GM23338 (cell line): ENCODE data around the gene KYAT1. TPM values are rescaled to one million over a fixed set of nuclear protein-coding genes. Genes with fewer than 3 reads are reported as not detected.

Experiments
- ATAC-seq: fragments of 200-7000 bp; cut with Tn5 transposase; 3 replicates; pipeline ENCODE4 v1.9.1; 2020
- DNase-seq: peaks from one replicate; pipeline ENCODE4 v3.0.0-alpha.2; 2015; ENCODE audit warnings: low spot score
- H2AFZ ChIP-seq: fragments of 200-600 bp; sonication (generic); 2 replicates; pipeline ENCODE4 v1.8.0; 2016; ENCODE audit warnings: antibody characterized with exemption, mild to moderate bottlenecking, moderate library complexity
- H3F3A ChIP-seq: fragments of 200-600 bp; sonication (generic); replicated peaks from 2 replicates; pipeline ENCODE4 v1.8.0; 2017; ENCODE audit warnings: antibody characterized with exemption, mixed run types, low read depth
- H3K27ac ChIP-seq: fragments of 200-600 bp; sonication (generic); 2 replicates; pipeline ENCODE4 v1.6.1; 2016; ENCODE audit warnings: low read depth
- H3K27me3 ChIP-seq: fragments of 200-600 bp; sonication (generic); 2 replicates; pipeline ENCODE4 v1.8.0; 2016; ENCODE audit warnings: mild to moderate bottlenecking, mixed run types, moderate library complexity; ENCODE audit not compliant: insufficient read depth
- H3K36me3 ChIP-seq: fragments of 200-600 bp; sonication (generic); 2 replicates; pipeline ENCODE4 v1.8.0; 2016; ENCODE audit warnings: mild to moderate bottlenecking; ENCODE audit not compliant: insufficient read depth
- H3K4me1 ChIP-seq: fragments of 200-600 bp; sonication (generic); 2 replicates; pipeline ENCODE4 v1.8.0; 2016; ENCODE audit warnings: mild to moderate bottlenecking, moderate library complexity; ENCODE audit not compliant: insufficient read depth
- H3K4me2 ChIP-seq: fragments of 200-600 bp; sonication (generic); 2 replicates; pipeline ENCODE4 v1.7.1; 2017; ENCODE audit warnings: mixed run types
- H3K4me3 ChIP-seq: fragments of 200-600 bp; sonication (generic); 2 replicates; pipeline ENCODE4 v1.6.1; 2016; ENCODE audit warnings: mixed run types
- H3K79me2 ChIP-seq: fragments of 200-600 bp; sonication (generic); replicated peaks from 2 replicates; pipeline ENCODE4 v1.8.0; 2017; ENCODE audit warnings: mild to moderate bottlenecking; ENCODE audit not compliant: insufficient read depth
- H3K9me2 ChIP-seq: fragments of 200-600 bp; sonication (generic); 2 replicates; pipeline ENCODE4 v1.8.0; 2017; ENCODE audit not compliant: insufficient read depth
- H4K20me1 ChIP-seq: fragments of 200-600 bp; sonication (generic); replicated peaks from 2 replicates; pipeline ENCODE4 v1.8.0; 2017; ENCODE audit warnings: mild to moderate bottlenecking; ENCODE audit not compliant: insufficient read depth
- H3K27ac Mint-ChIP-seq: 2 replicates; pipeline ENCODE4 v1.8.0; 2020; ENCODE audit warnings: inconsistent platforms, mild to moderate bottlenecking, moderate library complexity, mixed read lengths
- H3K27me3 Mint-ChIP-seq: 3 replicates; pipeline ENCODE4 v1.8.0; 2022; ENCODE audit warnings: low read depth, mild to moderate bottlenecking, moderate library complexity, mixed read lengths, inconsistent platforms; ENCODE audit not compliant: insufficient read depth, poor library complexity
- H3K36me3 Mint-ChIP-seq: 3 replicates; pipeline ENCODE4 v1.8.0; 2021; ENCODE audit warnings: low read depth, mild to moderate bottlenecking, inconsistent platforms, moderate library complexity, mixed read lengths
- H3K4me1 Mint-ChIP-seq: 3 replicates; pipeline ENCODE4 v1.8.0; 2020; ENCODE audit warnings: mild to moderate bottlenecking, inconsistent platforms, mixed read lengths
- H3K4me3 Mint-ChIP-seq: 3 replicates; pipeline ENCODE4 v1.8.0; 2021; ENCODE audit warnings: moderate library complexity, mild to moderate bottlenecking, inconsistent platforms, mixed read lengths
- H3K9me3 Mint-ChIP-seq: 3 replicates; pipeline ENCODE4 v1.8.0; 2020; ENCODE audit warnings: moderate library complexity, mild to moderate bottlenecking, inconsistent platforms, mixed read lengths
- CREB1 ChIP-seq: fragments of 250-450 bp; sonication (Bioruptor Pico); IDR thresholded peaks from 2 replicates; pipeline ENCODE4 v1.5.0; 2020; ENCODE audit warnings: low read depth, mild to moderate bottlenecking, moderate library complexity
- EZH2 ChIP-seq: fragments of 200-600 bp; sonication (generic); IDR thresholded peaks from one replicate; pipeline ENCODE4 v1.8.0; 2017; ENCODE audit warnings: antibody characterized with exemption, mild to moderate bottlenecking, low read depth; ENCODE audit not compliant: unreplicated experiment
- EZH2phosphoT487 ChIP-seq: fragments of 200-600 bp; sonication (generic); IDR thresholded peaks from one replicate; pipeline ENCODE4 v1.8.1; 2018; ENCODE audit warnings: antibody characterized with exemption; ENCODE audit not compliant: unreplicated experiment
- JUNB ChIP-seq: IDR thresholded peaks from one replicate; pipeline ENCODE4 v1.6.1; 2016; ENCODE audit warnings: antibody characterized with exemption; ENCODE audit not compliant: unreplicated experiment
- NANOG ChIP-seq: IDR thresholded peaks from 2 replicates; pipeline ENCODE4 v1.6.1; 2016; ENCODE audit warnings: antibody characterized with exemption, borderline replicate concordance
- STAT1 ChIP-seq: IDR thresholded peaks from one replicate; pipeline ENCODE4 v1.6.1; 2016; ENCODE audit warnings: antibody characterized with exemption; ENCODE audit not compliant: unreplicated experiment
- polyA plus RNA-seq: library from polyadenylated mRNA; unstranded; fragments of >200 nt; fragmentation: Nextera tagmentation; extraction: Ambion mirVana; gene quantifications from 2 replicates; pipeline ENCODE4 v1.2.1, GENCODE V29; 2016
- total RNA-seq: library from RNA; depleted of rRNA; stranded (reverse); fragments of >200 nt; shearing (Covaris generic); gene quantifications from 2 replicates; pipeline ENCODE4 v1.2.3, GENCODE V29; 2014
- TF ChIP-seq, protein P1 (sequence below): fragments of 250-450 bp; sonication (Bioruptor Pico); IDR thresholded peaks from 2 replicates; pipeline ENCODE4 v1.5.0; 2020; ENCODE audit warnings: mild to moderate bottlenecking, moderate library complexity
- TF ChIP-seq, protein P2 (sequence below): IDR thresholded peaks from one replicate; pipeline ENCODE4 v1.6.1; 2018; ENCODE audit warnings: antibody characterized with exemption; ENCODE audit not compliant: unreplicated experiment
- TF ChIP-seq, protein P3 (sequence below): IDR thresholded peaks from 2 replicates; pipeline ENCODE4 v1.6.1; 2016; ENCODE audit warnings: antibody characterized with exemption
- TF ChIP-seq, protein P4 (sequence below), 2 experiments: fragments of 200-600 bp in 1 of 2; sonication (generic) in 1 of 2; conservative IDR thresholded peaks; 2 replicates each; pipeline versions ENCODE4 v1.5.1 to v1.6.1; 2016 to 2017; ENCODE audit warnings: antibody characterized with exemption in 2 of 2, low read depth in 2 of 2, mild to moderate bottlenecking in 2 of 2, moderate library complexity in 1 of 2

Gene KYAT1
- total and polyA plus RNA-seq, 2 experiments from 2014 or later: 26.1 to 34.0 TPM

DNA sequence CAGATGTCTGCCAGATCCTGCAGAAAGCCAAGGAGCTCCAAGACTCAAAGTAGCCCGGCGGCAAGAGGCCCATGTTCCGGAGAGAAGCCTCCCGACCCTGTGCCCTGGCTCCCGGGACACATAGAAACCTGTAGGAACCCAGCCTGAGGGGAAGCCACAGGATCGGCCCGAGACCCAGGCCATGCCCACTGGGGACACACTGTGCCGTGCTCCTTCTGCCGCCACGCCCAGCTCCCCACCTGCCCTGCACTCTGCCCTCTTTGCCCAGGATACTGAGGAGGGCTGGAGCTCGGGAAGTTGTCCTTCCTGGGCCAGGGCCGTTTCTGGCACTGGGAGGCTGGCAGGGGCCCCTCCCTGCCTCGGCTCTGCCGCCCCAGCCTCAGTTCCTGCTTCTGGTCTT, 73.9 kb downstream of the KYAT1 start:
- Mint-ChIP-seq H3K36me3 (peaks cover 27% of the 10 kb centered on the region), H3K4me1 (no peaks in the 10 kb centered on the region), H3K27me3 (peaks cover 2% of the 10 kb centered on the region), H3K27ac (no peak overlapping the region), H3K4me3 (no peak overlapping the region), H3K9me3 (no peaks in the 10 kb centered on the region)
- Histone ChIP-seq H3K27me3 (no peaks in the 10 kb centered on the region), H3K36me3 (no peaks in the 10 kb centered on the region), H3K4me1 (no peaks in the 10 kb centered on the region), H2AFZ (no peak overlapping the region), H3K4me3 (no peak overlapping the region), H3K4me2 (no peak overlapping the region), H3K9me2 (no peaks in the 10 kb centered on the region), H4K20me1 (peaks cover 3% of the 10 kb centered on the region), H3F3A (0 out of 2 replicates have a peak, but pooled peaks cover 4% of the 10 kb centered on the region), H3K79me2 (no peaks in the 10 kb centered on the region), H3K27ac (no peak overlapping the region)
- ATAC-seq (no peak), DNase-seq (no peak)
- TF ChIP-seq STAT1: no peak
- TF ChIP-seq JUNB: no peak
- no peak for TF ChIP-seq EZH2phosphoT487
- no peak for TF ChIP-seq EZH2
- TF ChIP-seq, protein P1, sequence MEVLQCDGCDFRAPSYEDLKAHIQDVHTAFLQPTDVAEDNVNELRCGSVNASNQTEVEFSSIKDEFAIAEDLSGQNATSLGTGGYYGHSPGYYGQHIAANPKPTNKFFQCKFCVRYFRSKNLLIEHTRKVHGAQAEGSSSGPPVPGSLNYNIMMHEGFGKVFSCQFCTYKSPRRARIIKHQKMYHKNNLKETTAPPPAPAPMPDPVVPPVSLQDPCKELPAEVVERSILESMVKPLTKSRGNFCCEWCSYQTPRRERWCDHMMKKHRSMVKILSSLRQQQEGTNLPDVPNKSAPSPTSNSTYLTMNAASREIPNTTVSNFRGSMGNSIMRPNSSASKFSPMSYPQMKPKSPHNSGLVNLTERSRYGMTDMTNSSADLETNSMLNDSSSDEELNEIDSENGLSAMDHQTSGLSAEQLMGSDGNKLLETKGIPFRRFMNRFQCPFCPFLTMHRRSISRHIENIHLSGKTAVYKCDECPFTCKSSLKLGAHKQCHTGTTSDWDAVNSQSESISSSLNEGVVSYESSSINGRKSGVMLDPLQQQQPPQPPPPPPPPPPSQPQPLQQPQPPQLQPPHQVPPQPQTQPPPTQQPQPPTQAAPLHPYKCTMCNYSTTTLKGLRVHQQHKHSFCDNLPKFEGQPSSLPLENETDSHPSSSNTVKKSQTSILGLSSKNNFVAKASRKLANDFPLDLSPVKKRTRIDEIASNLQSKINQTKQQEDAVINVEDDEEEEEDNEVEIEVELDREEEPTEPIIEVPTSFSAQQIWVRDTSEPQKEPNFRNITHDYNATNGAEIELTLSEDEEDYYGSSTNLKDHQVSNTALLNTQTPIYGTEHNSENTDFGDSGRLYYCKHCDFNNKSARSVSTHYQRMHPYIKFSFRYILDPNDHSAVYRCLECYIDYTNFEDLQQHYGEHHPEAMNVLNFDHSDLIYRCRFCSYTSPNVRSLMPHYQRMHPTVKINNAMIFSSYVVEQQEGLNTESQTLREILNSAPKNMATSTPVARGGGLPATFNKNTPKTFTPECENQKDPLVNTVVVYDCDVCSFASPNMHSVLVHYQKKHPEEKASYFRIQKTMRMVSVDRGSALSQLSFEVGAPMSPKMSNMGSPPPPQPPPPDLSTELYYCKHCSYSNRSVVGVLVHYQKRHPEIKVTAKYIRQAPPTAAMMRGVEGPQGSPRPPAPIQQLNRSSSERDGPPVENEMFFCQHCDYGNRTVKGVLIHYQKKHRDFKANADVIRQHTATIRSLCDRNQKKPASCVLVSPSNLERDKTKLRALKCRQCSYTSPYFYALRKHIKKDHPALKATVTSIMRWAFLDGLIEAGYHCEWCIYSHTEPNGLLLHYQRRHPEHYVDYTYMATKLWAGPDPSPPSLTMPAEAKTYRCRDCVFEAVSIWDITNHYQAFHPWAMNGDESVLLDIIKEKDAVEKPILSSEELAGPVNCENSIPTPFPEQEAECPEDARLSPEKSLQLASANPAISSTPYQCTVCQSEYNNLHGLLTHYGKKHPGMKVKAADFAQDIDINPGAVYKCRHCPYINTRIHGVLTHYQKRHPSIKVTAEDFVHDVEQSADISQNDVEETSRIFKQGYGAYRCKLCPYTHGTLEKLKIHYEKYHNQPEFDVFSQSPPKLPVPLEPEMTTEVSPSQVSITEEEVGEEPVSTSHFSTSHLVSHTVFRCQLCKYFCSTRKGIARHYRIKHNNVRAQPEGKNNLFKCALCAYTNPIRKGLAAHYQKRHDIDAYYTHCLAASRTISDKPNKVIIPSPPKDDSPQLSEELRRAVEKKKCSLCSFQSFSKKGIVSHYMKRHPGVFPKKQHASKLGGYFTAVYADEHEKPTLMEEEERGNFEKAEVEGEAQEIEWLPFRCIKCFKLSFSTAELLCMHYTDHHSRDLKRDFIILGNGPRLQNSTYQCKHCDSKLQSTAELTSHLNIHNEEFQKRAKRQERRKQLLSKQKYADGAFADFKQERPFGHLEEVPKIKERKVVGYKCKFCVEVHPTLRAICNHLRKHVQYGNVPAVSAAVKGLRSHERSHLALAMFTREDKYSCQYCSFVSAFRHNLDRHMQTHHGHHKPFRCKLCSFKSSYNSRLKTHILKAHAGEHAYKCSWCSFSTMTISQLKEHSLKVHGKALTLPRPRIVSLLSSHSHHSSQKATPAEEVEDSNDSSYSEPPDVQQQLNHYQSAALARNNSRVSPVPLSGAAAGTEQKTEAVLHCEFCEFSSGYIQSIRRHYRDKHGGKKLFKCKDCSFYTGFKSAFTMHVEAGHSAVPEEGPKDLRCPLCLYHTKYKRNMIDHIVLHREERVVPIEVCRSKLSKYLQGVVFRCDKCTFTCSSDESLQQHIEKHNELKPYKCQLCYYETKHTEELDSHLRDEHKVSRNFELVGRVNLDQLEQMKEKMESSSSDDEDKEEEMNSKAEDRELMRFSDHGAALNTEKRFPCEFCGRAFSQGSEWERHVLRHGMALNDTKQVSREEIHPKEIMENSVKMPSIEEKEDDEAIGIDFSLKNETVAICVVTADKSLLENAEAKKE (CRISPR knock-in tag): no peak
- TF ChIP-seq, protein P2, sequence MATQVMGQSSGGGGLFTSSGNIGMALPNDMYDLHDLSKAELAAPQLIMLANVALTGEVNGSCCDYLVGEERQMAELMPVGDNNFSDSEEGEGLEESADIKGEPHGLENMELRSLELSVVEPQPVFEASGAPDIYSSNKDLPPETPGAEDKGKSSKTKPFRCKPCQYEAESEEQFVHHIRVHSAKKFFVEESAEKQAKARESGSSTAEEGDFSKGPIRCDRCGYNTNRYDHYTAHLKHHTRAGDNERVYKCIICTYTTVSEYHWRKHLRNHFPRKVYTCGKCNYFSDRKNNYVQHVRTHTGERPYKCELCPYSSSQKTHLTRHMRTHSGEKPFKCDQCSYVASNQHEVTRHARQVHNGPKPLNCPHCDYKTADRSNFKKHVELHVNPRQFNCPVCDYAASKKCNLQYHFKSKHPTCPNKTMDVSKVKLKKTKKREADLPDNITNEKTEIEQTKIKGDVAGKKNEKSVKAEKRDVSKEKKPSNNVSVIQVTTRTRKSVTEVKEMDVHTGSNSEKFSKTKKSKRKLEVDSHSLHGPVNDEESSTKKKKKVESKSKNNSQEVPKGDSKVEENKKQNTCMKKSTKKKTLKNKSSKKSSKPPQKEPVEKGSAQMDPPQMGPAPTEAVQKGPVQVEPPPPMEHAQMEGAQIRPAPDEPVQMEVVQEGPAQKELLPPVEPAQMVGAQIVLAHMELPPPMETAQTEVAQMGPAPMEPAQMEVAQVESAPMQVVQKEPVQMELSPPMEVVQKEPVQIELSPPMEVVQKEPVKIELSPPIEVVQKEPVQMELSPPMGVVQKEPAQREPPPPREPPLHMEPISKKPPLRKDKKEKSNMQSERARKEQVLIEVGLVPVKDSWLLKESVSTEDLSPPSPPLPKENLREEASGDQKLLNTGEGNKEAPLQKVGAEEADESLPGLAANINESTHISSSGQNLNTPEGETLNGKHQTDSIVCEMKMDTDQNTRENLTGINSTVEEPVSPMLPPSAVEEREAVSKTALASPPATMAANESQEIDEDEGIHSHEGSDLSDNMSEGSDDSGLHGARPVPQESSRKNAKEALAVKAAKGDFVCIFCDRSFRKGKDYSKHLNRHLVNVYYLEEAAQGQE: no peak
- TF ChIP-seq, protein P3, sequence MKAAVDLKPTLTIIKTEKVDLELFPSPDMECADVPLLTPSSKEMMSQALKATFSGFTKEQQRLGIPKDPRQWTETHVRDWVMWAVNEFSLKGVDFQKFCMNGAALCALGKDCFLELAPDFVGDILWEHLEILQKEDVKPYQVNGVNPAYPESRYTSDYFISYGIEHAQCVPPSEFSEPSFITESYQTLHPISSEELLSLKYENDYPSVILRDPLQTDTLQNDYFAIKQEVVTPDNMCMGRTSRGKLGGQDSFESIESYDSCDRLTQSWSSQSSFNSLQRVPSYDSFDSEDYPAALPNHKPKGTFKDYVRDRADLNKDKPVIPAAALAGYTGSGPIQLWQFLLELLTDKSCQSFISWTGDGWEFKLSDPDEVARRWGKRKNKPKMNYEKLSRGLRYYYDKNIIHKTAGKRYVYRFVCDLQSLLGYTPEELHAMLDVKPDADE: no peak
- TF ChIP-seq CREB1 (CRISPR knock-in tag): no peak
- no peak for TF ChIP-seq NANOG
- TF ChIP-seq, protein P4, sequence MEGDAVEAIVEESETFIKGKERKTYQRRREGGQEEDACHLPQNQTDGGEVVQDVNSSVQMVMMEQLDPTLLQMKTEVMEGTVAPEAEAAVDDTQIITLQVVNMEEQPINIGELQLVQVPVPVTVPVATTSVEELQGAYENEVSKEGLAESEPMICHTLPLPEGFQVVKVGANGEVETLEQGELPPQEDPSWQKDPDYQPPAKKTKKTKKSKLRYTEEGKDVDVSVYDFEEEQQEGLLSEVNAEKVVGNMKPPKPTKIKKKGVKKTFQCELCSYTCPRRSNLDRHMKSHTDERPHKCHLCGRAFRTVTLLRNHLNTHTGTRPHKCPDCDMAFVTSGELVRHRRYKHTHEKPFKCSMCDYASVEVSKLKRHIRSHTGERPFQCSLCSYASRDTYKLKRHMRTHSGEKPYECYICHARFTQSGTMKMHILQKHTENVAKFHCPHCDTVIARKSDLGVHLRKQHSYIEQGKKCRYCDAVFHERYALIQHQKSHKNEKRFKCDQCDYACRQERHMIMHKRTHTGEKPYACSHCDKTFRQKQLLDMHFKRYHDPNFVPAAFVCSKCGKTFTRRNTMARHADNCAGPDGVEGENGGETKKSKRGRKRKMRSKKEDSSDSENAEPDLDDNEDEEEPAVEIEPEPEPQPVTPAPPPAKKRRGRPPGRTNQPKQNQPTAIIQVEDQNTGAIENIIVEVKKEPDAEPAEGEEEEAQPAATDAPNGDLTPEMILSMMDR (conservative IDR thresholded peaks at IDR 0.05; ENCODE audit: low read depth in 2 of 2): no peak
